Activated gamma-delta T cell treated with anti-CD3 and anti-CD28 coated beads, Interleukin-2, amount 50 U/mL, for 16 hours (primary cell): ENCODE measurements around the gene RHD.
"Not testable (repeated sequence)": the region's sequence is repeated elsewhere in the genome, so short reads cannot be mapped to it uniquely, and the experiment has no call there.

Experiments used
- DNase-seq: peaks from one replicate; pipeline ENCODE4 v3.0.0-alpha.2; 2020; ENCODE audit warnings: low read depth

RHD gene

DNA sequence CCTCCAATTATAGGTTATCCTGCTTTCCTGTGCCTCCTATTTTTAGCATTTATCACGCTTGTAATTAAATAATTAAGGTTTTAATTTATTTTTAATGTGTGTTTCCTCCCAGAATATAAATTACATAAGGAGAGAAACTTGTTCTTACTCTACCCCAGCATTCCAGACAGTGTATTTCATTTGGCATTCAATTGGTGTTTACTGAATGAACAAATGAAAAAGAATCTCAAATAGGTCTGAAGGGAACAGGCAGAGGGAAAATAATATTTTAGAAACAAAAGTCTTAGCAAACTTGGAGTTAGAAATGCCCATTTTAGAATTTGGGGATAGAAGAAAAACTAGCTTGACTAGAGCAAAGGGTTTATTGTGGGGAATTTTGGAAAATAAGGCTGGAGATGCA is 15.1 kb upstream of the RHD start:
- DNase-seq = no peak

DNA sequence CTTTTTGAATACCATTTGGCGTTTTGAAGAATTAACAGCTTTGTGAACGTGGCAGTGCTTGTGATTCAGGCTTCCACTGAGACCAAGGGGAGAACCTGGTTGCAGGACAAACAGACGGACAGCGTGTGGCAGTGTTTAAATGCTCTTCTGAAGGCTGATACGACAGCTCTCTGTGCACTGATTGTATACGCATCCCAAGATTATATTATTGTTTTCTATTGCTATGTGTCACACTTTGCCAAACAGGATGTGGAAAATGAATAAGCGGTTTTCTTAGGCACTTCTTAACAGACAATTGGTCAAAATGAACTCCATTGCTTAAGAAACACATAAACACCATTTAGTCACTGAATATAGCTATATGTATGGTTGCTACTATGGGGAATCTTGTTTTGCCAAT is 12.5 kb upstream of the RHD start:
- not testable (repeated sequence) for DNase-seq

DNA sequence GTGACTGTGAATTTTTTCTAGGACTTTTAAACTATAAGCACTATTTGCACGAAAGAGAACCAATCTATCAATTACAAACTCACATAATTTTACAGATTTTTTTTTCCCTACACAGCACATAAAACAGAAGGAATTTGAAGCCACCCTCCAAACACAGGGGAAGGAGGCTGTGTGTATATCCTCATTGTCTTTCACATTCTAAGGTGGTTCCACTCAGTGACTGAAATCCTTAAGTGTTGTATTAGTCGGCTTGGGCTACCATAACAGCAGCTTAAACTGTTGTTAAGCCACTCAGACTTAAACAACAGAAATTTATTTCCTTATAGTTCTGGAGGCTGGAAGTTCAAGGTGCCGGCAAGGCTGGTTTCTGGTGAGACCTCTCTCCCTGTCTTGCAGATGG is 12.0 kb upstream of the RHD start:
- DNase-seq = not testable (repeated sequence)

DNA sequence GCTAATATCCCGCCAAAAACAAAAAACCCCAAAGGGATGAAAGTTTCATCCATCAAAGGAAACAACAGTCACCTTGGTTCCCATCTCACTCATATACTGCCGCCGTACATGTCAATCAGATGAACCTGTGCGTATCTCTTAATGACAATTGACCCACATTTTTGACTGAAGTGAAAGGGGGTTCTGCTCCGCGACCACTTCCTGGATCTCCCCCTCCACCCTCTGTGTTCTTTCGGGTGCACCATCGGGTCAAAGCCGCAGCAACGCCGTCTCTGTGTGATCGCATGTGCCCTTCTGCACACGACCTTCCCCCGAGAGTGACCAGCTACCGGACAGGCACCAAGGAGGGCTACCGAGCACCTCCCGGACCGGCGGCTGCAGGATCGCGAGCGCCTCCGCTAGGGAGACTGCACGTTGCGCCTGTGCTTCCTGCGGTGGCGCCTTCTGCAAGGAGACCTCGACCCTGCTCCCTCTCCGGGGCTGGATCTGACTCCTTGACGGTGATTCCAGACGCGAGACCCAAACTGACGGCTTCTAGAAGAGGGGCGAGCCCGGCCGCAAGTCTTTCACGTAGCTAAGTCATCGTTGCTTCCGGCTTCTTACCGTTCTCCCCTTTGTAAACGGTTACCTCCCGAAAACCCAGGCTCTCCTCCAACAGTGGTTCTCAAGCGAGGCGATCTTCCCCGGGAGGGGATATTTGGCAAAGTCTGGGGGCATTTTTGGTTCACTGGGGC is 5.6 kb upstream of the RHD start:
- not testable (repeated sequence) for DNase-seq

DNA sequence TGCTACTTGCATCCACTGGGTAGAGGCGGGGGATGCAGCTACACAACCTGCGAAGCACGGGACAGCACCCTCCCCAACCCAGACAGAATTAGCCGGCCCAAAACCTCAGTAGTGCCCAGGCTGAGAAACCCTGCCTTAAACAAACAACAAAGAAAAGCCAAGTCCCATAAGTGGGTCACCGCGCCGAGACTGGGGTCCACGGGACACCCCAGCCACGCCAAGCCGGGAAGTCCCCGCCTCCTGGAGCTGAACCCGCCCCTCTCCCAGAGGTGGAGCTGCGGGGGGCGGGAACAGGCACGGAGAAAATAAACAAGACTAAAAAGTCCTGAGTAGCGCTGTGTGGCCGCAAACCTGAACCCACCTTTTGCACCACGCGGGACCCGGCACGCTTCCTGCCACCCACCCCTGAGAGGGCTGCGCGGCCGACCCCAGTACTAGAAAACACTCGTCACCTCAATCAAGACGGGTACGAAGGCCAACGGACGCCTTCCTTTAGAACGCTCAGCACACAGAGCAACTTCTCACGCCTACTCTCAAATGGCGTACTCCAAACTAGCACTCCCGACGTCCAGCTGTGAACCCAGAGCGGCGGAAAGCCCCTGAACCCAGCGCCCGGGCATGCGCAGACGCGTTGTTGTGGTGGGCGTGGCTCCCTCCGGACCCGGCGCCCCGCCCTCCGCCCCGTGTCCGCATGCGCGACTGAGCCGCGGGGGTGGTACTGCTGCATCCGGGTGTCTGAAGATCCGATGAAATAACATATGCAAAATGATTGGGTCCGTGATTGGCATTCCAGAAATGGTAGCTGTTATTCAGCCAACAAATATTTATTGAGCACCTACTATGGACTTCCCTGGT is 4.8 kb upstream of the RHD start:
- DNase-seq = peak; percentile 91

DNA sequence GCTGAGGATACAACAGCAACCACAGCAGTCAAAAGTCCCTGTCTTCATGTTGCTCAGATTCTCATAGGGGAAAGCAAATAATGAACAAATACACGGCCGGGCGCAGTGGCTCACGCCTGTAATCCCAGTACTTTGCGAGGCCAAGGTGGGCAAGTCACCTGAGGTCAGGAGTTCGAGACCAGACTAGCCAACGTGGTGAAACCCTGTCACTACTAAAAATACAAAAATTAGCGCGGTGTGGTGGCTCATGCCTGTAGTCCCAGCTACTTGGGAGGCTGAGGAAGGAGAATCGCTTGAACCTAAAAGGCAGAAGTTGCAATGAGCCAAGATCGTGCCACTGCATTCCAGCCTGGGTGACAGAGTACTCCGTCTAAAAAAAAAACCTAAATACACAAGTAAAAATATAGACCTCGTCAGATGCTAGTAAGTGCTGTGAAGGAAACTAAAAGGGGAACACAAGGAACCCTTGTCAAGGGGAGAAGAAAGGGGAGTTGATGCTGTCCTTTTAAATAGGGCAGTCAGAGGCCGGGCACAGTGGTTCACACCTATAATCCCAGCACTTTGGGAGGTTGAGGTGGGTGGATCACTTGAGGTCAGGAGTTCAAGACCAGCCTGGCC is 4.1 kb upstream of the RHD start:
- not testable (repeated sequence) for DNase-seq

DNA sequence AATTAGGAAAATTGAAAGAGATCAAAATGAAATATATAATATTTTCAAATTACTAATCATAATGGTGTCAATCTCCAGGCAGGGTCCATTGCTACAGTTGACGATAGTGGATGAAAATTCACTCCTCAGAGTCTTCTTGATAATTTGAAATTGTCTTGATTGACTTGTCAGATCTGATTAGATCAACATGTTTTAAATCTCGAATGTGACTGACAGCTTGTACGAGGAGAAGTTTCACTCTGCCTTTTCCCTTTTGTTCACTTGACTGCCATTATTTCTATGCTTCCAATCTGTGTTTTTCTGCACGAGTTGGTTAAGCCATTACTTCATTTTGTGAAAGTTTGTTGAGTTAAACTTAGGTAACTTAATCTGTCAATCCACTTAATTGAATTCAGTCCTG is 3.3 kb downstream of the RHD start:
- not testable (repeated sequence) for DNase-seq

DNA sequence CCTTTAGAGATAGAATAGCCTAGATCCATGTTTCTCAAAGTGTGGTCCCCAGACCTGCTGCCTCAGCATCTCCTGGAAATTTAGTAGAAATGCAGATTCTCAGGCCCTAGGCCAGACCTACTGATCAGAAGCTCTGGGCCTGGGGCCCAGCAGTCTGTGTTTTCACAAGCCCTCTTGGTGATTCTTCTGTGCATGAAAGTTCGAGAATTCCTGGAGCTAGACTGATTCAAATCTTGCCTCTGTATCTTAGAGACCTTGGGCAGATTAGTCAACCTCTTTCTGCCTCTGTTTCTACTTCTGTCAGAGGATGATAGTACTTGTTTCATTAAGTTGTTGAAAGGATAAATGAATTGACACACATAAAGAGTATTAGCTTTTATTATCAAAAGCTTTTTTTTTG is 5.0 kb downstream of the RHD start:
- DNase-seq = not testable (repeated sequence)

DNA sequence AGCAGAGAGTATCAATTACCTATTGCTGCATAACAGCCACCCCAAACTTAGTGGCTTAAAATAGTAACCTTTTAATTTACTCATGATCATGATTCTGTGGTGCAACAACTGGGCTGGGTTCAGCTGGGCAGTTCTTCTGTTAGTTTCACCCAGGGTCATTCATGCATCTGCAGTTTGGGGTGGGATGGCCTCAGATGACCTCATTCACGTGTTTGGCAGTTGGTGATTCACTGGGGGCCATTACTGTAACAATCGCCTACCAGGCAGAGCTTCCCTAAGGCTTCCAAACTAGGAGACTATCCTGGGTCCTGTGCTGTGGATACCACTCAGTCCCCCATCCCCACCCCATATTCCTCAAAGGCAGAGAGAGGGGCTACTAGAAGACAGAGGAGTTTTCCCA is 6.0 kb downstream of the RHD start:
- DNase-seq = not testable (repeated sequence)

DNA sequence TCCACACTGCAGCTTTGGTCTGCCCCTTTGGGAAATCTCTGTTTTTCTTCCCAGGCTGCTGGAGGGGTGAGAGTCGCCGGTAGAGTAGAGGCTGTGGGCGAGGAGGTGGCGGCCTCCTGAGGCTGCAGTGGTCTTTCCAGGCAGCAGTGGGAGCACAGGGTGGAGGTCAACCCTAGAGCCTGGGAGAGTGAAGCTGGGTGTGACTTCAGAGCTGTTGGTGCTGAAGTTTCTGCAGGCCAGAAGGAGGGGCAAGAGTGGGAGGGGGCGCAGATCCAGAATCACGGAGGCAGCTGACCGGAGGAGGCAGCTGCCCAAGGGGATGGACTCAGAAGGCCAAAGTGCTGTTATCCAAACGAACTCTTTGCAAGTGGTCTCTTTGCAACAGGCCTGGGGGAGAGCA is 6.5 kb downstream of the RHD start:
- not testable (repeated sequence) for DNase-seq

DNA sequence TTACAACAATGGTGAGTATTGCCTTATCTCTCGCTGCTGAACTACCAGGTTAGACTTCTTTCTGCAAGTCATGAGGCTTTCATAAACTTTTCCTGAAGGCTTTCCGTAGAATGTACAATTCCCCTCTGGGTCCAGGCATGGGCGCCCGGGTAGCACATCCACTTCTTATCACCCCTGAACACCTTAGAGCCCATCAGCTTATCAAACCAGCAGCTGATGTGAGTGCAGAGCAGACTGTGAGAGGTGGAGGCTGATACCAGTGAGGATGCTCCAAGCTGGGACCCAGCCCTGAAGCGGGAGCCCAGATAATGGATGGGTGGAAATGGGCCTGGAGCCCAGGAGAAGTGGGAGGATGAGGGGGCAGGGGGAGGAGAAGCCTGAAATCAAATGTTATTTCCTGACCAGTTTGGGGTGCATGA is 7.4 kb downstream of the RHD start:
- DNase-seq = not testable (repeated sequence)

DNA sequence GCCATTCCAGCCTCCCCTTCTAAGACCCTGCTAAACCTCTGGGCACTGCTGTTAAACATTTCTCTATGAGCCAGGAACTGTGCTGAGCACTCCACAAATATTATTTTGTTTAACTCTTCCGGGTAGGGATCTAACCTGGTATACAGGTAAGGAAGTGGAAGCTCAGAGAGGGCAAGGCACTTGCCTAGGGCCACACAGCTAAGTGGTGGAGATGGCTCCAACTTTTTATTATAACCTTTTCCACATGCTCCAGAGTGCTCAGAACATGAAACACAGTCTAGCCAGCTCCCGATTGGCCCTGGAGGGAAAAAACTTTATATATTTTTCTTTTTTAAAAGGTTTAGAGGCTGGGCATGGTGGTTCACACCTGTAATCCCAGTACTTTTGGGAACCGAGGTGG is 13.6 kb downstream of the RHD start:
- not testable (repeated sequence) for DNase-seq

DNA sequence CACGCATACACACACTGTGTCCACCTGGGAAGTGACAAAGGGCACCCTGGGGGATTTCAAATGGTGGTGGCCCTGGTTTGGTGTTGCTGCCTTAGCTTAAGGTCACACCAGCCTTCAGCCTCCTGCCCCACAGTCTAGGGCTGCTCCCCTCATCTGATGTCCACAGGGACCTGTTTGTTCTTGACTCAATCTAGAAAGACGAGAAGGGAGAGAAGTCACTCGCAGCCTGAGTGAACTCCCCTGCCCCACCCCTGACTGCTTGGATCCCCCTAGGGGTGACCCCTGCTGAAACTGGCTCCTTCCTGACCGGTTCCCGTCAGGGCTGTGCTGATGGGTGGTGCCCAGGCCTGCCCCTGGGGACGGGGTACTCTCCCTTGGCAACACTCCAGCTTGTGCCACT is 14.9 kb downstream of the RHD start:
- DNase-seq = not testable (repeated sequence)

DNA sequence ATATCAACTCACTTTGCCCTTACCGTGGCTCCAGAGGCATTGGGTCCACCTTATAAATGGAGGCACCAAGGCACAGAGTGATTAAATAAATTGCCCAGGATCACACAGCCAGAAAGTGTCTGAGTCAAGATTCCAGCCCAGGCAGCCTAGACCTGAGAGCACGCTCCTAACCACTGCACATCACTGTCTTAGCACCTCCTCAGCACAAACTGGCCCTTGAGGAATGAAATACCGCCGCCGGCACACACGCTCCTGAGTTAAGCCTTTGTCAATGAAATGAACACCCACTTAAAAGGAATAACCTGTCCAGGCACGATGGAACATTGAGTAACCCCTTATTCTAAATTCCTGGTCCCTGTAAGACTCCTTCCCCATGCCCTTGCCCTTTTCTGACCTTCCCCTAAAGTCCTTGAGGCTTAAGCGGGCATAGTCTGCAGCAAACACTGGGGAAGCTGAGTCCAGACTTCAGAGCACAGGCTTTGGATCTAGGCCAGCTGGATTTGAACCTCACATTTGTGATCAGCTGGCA is 16.3 kb downstream of the RHD start:
- not testable (repeated sequence) for DNase-seq

DNA sequence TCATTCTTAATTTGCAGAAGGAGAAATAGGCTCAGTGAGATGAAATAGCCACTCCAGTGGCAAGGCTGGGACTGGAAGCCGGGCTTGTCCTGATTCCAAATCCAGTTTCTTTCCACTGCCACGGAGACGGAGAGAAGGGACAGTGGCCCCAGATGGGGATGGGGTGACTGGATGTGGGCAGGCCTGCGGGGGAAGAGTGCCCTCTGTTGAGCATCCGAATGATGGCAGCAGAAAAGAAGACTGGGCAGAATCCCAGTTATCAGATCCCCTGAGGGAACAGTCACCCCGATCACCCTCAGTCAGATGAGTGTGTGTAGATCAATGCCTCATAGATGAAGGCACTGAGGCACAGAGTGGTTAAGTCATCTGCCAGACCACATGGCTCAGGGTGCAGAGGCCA is 17.7 kb downstream of the RHD start:
- not testable (repeated sequence) for DNase-seq

DNA sequence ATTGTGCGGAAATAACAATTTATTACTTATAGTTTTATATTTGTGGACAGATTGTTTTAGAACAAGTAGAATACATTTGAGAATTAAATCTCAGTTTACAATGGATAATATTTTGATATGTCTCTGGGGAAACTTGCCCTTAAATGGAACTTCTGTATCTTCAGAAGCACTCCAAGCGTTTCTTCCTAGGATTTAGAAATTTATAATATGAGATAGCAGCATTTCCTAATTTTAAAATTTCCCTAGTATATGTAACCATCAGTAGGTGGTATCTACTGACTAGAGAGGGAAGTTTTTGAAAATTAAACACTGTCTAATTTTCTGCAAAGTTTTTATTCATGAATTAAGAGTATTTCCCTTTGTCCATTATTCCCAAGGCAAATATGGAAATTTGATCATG is 21.1 kb downstream of the RHD start:
- not testable (repeated sequence) for DNase-seq

DNA sequence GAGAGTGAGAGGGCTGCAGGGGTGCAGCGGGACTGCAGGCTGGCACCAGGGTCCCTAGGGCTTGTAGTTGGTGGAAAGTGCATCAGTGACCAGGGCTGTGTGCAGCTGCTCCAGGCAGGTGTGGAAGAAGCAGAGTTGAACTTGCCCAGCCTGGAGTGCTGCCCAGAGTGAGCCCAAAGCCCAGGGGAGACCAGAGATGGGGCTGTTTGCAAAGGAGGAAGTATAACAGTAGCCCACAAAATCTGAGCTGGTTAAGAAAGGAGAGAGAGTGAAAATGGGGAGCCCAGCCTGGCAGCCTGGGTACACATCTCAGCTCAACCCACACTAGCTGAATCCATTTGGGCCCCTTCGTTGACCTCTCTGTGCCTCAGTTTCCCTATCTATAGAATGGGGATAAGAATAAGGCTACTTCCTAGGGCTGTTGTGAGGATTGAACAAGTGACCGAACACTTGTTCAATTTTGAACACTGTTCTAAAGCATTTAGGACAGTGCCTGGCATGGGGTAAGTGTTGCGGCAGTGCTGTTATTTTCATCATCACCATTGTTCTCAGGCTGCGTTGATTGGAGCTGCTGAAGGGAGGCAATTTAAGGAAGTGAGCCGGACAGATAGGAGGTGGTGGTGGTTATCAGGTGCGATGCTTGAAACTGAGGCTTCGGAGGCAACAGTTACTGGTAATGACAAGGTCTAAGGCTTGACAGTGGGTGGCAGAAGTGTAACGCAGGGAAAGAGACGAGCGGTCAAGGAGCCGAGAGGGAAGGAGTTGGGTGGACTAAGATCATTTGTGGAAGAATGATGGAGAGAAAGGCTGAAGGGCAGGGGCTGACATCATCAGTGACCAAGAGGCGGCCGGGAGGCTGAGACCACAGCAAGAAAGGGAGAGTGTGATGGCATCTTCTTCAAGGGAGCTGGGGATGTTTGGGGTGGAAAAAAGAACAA is 22.8 kb downstream of the RHD start:
- DNase-seq = not testable (repeated sequence)

DNA sequence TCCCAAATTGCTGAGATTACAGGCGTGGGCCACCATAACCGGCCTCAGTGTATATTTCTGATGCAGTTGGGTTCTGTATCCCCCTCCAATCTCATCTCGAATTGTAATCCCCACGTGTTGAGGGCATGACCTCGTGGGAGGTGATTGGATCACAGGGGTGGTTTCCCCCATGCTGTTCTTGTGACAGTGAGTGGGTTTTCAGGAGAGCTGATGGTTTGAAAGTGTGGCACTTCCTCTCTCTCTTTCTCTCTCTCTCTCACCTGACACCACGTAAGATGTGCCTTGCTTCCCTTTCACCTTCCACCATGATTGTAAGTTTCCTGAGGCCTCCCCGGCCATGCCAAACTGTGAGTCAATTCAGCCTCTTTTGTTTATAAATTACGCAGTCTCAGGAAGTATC is 24.2 kb downstream of the RHD start:
- DNase-seq = not testable (repeated sequence)

DNA sequence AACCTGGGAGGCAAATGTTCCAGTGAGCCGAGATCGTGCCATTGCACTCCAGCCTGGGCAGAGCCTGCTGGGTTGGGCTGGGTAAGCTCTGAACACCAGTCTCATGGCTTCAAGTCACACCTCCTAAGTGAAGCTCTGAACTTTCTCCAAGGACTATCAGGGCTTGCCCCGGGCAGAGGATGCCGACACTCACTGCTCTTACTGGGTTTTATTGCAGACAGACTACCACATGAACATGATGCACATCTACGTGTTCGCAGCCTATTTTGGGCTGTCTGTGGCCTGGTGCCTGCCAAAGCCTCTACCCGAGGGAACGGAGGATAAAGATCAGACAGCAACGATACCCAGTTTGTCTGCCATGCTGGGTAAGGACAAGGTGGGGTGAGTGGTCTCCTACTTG is 28.4 kb downstream of the RHD start:
- not testable (repeated sequence) for DNase-seq

DNA sequence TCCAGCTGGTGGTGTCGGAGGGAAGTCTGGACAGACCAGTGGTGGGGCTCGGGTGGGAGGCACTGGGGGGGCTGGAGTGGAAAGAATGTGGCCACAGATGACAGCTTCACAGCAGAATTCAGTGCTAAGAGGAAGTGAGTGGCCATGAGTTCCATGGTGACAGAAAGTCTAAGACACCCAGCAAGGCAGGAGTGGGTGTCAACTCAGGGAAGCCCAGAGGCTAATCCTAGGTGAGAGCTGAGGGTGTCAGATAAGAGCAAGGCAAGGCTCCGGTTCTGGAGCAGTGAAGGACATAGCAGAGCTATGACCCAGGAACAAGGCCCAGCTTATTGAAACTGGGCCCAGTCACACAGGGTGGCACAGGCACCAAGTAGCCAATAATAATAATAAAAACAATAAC is 30.0 kb downstream of the RHD start:
- not testable (repeated sequence) for DNase-seq

DNA sequence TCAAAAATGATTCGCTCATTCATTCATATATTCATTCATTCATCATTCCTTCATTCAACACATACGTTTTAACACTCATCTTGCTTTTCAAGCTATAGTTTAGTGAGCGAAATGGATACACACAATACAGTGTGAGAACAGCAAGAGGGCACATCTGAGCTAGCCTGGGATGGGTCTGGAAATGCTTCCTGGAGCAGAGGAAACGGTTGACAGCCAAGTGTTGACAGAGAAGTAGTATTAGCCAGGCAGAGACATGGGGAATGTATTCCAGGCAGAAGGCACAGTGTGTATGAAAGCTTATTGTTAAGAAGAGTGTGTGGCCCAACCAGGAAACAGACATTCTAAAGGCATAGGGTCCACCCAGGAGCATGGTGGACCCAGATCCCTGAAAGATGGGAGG is 32.6 kb downstream of the RHD start:
- not testable (repeated sequence) for DNase-seq
